Measurements from ENCODE around the gene KCNC1.

The KCNC1 gene

DNA sequence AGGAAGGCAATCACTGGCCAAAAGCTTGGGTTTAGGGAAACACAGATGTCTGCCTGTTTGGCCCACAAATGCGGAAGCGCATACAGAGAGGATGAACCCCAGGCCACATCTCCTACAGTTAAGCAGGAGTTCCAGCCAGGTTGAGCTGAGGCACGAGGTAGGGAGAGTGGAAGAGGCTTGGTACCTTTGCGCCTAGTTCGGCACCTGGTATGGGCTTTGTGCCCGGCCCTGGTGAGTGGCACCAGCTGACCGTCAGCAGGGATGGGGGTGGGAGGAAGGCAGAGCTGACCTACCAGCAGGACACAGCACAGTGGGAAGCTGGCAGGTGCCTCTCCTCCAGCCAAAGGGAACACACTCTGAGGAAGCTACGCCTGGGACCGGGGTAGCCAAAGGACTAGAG, 57.6 kb downstream of the KCNC1 start:
- no peak for DNase-seq (ENCODE audit: low read depth)
- TF ChIP-seq, protein P1, sequence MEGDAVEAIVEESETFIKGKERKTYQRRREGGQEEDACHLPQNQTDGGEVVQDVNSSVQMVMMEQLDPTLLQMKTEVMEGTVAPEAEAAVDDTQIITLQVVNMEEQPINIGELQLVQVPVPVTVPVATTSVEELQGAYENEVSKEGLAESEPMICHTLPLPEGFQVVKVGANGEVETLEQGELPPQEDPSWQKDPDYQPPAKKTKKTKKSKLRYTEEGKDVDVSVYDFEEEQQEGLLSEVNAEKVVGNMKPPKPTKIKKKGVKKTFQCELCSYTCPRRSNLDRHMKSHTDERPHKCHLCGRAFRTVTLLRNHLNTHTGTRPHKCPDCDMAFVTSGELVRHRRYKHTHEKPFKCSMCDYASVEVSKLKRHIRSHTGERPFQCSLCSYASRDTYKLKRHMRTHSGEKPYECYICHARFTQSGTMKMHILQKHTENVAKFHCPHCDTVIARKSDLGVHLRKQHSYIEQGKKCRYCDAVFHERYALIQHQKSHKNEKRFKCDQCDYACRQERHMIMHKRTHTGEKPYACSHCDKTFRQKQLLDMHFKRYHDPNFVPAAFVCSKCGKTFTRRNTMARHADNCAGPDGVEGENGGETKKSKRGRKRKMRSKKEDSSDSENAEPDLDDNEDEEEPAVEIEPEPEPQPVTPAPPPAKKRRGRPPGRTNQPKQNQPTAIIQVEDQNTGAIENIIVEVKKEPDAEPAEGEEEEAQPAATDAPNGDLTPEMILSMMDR (IDR thresholded peaks at IDR 0.05; ENCODE audit: control insufficient read depth, insufficient read depth, low read depth, low read length, missing control alignments), result no peak
- H3K4me3 ChIP-seq (ENCODE audit: control insufficient read depth, low read depth, low read length), result no peak overlapping the region

DNA sequence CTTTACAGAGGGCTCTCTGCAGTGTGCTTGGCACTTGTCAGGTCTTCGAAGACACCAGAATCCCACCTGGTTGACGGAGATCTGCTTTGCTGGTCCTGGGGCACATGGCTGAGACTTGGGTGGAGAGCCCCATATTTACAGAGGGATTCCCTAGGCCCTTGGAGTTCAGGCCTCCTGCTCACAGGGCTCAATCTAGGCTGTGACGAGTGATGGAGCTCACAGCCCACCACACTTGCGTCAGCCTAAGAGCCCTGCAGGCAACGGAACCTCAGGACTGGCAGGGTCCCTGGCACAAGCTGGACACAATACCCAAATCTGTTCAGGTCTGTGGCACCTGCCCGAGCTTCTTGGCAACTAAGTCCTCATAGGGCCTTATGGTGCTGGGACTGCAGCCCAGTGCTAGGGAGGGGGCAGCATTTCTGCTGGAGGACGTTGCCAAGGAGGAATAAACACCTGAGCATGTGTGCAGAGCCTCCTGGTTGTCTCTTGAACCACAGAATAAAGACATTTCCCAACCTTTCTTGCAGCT, 59.1 kb downstream of the KCNC1 start:
- no peak for DNase-seq (ENCODE audit: low read depth)
- no peak overlapping the region for H3K4me3 ChIP-seq (ENCODE audit: control insufficient read depth, low read depth, low read length)
- TF ChIP-seq, protein P1 (IDR thresholded peaks at IDR 0.05; ENCODE audit: control insufficient read depth, insufficient read depth, low read depth, low read length, missing control alignments), result no peak

DNA sequence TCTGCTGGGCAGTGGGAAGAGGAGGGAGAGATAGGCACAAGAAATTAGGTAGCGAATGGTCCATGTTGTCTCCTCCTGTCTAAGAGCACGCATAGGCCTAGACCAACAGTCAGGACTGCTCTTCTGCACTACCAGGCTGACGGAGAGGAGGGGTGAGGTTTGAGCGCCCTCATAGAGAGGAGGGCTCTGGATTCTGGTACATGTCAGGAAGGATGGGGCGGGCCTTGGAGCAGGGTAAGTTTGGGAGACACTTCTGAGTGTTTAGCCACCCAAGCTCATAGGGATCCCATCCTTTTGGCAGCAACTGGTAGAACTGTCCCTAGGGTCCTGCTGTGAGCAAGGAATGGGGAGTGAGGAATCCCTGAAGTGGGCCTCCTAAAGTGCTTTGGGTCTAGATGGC, 60.4 kb downstream of the KCNC1 start:
- no peak for DNase-seq (ENCODE audit: low read depth)
- TF ChIP-seq, protein P1 (IDR thresholded peaks at IDR 0.05; ENCODE audit: control insufficient read depth, insufficient read depth, low read depth, low read length, missing control alignments), result no peak
- H3K4me3 ChIP-seq (ENCODE audit: control insufficient read depth, low read depth, low read length), result no peak overlapping the region

DNA sequence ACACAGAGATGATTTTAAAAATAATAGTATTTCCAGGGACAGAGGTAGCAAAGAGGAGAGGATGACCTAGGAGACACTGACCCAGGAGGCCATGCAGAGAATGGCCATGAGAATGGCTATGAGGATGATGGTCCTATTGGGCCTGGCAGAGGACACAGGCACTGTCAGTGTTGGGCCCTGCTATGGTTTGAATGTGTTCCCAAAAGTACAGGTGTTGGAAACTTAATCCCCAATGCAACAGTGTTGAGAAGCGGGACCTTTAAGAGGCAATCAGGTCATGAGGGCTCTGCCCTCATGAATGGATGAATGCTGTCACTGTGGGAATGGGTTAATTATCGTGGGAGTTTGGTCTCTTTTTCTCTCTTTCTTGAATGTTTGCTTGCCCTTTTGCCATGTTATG, 61.6 kb downstream of the KCNC1 start:
- no peak overlapping the region for H3K4me3 ChIP-seq (ENCODE audit: control insufficient read depth, low read depth, low read length)
- no peak for DNase-seq (ENCODE audit: low read depth)
- TF ChIP-seq, protein P1 (IDR thresholded peaks at IDR 0.05; ENCODE audit: control insufficient read depth, insufficient read depth, low read depth, low read length, missing control alignments), result no peak

DNA sequence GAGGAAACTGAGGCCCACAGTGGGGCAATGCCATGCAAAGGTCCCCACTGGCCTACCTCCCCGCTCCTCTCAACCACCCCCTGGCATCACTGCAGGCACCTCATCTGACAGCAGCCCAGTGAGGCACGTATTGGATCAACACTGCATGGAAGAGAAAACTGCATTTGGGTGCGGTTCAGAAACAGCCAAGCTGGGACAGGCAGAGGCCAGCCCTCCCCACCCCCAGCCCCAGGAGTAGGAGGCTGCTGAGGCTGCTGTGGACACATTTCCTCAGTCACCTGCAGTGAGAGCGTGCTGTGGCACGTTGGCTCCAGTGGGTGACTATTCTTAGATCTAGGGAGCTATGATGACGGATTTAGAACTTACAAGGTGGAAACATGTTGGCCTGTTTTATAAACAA, 63.7 kb downstream of the KCNC1 start:
- TF ChIP-seq, protein P1 (IDR thresholded peaks at IDR 0.05; ENCODE audit: control insufficient read depth, insufficient read depth, low read depth, low read length, missing control alignments), result no peak
- DNase-seq (ENCODE audit: low read depth), result no peak
- no peak overlapping the region for H3K4me3 ChIP-seq (ENCODE audit: control insufficient read depth, low read depth, low read length)

DNA sequence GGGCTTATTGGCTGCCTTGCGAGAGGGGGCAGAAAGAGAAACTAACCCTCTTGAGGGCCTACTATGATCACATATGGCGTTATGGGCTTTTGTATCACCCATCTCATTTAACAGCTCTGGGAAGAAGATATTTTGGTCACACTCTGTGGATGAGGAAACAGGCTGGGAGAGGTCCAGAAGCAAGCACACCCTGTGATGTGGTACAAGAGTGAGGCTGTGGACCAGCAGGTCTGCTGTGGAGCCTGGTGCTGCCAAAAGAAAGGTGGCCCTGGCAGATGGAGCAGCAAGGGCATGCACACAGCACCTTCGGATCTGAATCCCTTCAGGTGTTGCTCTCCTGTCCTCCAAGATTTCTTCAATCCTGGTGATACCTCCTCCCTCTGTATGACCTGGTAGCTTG, 64.1 kb downstream of the KCNC1 start:
- DNase-seq (ENCODE audit: low read depth), result no peak
- TF ChIP-seq, protein P1 (IDR thresholded peaks at IDR 0.05; ENCODE audit: control insufficient read depth, insufficient read depth, low read depth, low read length, missing control alignments), result no peak
- no peak overlapping the region for H3K4me3 ChIP-seq (ENCODE audit: control insufficient read depth, low read depth, low read length)

DNA sequence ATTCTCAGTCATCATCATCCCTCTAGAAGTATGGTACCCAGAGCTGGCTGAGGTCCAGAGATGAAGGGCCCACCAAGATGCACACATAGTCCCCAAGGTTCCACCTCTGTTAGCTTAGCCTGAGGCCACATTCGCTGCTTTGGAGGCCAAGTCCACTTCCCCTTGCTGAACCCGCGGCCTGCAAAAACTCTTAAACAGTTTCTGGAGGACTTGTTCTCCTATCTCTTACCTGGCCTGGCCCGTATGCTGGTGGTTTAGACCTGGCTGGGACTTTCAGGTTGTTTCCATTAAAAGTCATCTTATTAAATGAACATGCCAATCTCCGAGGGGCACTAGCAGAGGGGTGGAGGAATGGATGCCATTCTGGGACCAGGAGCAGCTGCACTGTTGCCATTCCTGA, 64.6 kb downstream of the KCNC1 start:
- DNase-seq (ENCODE audit: low read depth), result no peak
- TF ChIP-seq, protein P1 (IDR thresholded peaks at IDR 0.05; ENCODE audit: control insufficient read depth, insufficient read depth, low read depth, low read length, missing control alignments), result no peak
- no peak overlapping the region for H3K4me3 ChIP-seq (ENCODE audit: control insufficient read depth, low read depth, low read length)

All from AG09309 (cell line).